Stimulated activated CD8-positive, alpha-beta memory T cell treated with anti-CD3 and anti-CD28 coated beads, Interleukin-4, amount 100 ng/mL, for 24 hours (primary cell): ENCODE results near the gene METTL27.
"Not testable (repeated sequence)": the region's sequence is repeated elsewhere in the genome, so short reads cannot be mapped to it uniquely, and the experiment has no call there.

Source experiments
- DNase-seq: peaks from one replicate; pipeline ENCODE4 v3.0.0-alpha.2; 2020; ENCODE audit warnings: low read depth

Gene METTL27

DNA sequence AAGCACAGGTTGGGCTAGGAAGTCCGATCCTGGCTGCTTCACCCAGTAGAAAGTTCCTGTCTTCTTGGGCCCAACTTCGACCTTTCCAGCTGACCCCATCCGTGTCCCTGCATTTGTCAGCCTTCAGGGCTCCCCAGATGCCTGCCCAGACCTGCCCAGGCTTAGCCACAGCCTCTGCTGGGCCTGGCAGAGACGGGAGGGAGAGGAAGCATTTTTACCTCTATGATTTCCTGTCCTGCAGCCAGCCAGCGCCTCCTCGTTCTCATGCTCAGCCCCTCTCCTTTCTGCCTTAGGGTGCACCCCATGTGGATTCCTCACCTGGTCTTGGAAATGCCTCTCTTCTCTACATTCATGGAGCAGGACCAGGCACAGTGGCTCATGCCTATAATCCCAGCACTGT lies 3.7 kb downstream of the METTL27 start:
- no peak for DNase-seq

DNA sequence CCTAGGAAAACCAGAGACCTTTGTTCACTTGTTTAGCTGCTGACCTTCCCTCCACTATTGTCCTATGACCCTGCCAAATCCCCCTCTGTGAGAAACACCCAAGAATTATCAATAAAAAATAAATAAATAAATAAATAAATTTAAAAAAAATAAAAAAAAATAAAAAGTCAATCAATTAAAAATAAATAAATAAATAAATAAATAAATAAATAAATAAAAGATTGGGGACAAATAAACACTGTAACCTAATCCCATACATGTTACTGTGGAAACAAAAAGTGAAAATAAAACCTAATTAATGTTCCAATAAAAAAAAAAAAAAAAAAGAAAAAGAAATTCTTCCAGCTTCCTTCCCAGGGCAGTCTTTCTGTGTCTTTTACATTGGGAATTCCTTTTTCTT lies 5.1 kb downstream of the METTL27 start:
- DNase-seq = not testable (repeated sequence)

DNA sequence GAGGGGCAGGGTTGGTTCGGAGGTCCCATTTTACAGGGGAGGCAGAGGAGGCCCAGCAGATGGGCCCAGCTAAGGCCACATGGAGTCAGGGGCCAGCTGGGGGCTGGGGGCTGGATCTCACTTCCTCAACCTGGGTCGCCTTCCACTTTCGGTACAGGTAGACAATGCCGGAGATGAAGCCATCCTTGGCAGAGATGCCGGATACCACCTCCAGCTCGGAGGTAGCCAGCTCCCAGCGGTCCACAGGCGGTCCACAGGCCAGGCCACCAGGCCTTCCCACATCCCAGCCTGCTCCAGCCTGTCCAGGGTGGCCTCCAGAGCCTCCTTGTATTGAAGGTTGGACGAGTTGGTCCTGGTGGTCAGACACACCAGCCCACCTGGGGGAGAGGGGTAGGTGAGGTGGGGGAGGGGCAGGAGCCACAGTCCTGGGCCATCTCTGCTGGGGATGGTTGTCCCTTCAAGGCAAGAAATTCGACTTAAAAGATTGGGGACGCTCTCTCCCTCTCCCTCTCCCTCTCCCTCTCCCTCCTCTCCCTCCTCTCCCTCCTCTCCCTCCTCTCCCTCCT lies 7.6 kb downstream of the METTL27 start:
- no peak for DNase-seq

DNA sequence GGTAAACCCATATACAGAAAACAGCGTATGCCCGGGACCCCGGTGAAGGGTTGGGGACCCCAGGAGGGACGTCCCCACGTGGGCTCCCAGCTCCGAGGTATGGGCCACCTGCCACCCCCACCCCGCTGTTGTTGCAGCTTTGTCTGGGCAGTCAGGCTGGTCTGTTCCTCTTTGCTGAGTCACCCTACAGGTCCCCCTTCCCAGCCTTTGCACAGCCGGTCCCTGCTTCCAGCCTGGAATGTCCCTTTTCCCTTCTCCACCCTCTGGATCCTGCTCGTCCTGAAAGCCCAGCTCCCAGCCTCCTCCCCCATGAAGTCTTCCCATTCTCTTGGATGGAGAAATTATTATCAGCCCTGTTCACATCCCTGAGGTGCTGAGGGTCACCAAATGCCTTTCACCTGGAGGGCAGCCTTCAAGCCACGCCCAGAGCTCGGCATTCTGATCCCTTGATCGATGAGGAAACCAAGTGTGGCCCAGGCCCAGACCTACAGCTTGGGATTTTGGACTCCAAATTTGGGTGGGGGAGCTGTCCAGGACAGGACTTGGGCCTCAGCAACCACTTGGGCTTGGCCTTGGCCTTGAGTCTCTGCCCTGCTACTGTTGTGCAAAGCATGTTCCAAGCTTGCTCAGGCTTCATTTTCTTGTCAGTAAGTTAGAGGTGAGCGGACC lies 8.9 kb downstream of the METTL27 start:
- DNase-seq = no peak

DNA sequence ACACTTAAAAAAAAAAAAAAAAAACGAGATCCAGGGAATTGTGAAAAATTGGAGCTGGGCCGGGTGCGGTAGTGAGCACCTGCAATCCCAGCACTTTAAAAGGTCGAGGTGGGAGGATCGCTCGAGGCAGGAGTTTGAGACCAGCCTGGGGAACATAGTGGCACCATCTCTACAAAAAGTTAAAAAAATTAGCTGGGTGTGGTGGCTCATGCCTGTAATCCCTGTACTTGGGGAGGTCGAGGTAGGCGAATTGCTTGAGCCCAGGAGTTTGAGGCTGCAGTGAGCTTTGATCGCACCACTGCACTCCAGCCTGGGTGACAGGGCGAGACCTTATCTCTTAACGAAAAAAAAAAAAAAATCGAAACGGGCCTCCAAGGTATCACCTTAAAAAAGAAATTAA lies 9.5 kb downstream of the METTL27 start:
- DNase-seq = no peak

DNA sequence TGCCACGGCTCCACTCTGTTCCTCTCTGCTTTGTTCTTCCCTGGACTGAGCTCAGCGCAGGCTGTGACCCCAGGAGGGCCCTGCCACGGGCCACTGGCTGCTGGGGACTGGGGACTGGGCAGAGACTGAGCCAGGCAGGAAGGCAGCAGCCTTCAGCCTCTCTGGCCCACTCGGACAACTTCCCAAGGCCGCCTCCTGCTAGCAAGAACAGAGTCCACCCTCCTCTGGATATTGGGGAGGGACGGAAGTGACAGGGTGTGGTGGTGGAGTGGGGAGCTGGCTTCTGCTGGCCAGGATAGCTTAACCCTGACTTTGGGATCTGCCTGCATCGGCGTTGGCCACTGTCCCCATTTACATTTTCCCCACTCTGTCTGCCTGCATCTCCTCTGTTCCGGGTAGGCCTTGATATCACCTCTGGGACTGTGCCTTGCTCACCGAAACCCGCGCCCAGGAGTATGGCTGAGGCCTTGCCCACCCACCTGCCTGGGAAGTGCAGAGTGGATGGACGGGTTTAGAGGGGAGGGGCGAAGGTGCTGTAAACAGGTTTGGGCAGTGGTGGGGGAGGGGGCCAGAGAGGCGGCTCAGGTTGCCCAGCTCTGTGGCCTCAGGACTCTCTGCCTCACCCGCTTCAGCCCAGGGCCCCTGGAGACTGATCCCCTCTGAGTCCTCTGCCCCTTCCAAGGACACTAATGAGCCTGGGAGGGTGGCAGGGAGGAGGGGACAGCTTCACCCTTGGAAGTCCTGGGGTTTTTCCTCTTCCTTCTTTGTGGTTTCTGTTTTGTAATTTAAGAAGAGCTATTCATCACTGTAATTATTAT lies 10.3 kb downstream of the METTL27 start:
- DNase-seq = no peak

DNA sequence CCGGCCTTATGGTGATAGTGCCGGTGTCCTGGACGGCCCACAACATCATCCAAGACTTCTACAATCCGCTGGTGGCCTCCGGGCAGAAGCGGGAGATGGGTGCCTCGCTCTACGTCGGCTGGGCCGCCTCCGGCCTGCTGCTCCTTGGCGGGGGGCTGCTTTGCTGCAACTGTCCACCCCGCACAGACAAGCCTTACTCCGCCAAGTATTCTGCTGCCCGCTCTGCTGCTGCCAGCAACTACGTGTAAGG lies 10.8 kb downstream of the METTL27 start:
- no peak for DNase-seq

DNA sequence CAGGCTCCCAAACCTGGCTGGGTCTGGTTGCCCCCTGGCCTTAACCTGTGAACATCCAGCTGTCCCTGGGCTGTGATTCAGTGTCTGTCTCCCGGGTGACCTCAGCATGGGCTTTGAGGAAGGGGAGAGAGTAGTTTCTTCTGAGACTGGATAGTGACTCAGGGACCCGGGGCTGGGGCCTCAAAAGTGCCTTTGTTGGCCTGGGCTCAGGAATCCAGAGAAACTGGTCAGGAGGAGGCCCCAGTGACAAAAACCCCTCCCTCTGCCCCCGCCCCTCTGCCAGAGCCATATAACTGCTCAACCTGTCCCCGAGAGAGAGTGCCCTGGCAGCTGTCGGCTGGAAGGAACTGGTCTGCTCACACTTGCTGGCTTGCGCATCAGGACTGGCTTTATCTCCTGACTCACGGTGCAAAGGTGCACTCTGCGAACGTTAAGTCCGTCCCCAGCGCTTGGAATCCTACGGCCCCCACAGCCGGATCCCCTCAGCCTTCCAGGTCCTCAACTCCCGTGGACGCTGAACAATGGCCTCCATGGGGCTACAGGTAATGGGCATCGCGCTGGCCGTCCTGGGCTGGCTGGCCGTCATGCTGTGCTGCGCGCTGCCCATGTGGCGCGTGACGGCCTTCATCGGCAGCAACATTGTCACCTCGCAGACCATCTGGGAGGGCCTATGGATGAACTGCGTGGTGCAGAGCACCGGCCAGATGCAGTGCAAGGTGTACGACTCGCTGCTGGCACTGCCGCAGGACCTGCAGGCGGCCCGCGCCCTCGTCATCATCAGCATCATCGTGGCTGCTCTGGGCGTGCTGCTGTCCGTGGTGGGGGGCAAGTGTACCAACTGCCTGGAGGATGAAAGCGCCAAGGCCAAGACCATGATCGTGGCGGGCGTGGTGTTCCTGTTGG lies 11.4 kb downstream of the METTL27 start, which contains the start of gene CLDN4:
Gene CLDN4 (plus strand): TSS at position 316 of the 903 bp plus-strand sequence. CDS start 206 bp downstream, at position 522.
- no peak for DNase-seq

DNA sequence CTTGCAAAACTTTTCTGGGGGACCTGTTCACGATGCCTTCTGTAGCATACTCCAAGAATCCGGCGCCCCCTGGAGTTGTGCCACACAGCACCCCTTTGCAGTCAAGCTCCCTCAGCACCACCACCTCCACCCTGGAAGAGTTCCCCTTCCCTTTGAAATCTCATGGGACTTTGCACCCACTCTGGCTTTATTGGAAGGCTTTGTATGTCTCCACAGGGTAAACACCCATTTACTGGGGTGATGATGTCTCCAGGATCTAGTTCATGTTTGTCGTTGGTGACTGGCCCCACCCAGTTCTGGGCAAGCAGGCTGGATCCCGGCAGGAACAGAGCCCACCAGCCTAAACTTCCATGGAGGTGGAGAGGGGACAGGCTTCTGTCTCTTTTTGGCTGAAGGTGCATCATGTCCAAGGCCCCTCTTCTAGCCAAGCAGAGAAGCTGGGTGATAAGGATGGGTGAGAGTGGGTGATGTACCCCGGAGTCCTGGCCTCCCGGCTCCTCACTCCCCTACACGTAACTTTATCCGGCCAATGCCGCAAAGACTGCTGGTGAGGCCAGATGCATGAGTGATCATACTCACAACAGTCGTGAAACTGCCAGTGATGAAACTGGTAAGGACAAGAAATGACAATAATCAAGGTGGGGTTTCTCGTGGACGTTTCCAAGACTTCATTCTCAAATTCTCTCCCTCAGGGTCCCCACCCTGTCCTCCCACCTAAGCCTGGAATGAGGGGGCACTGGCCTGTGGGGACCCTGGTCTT lies 12.2 kb downstream of the METTL27 start:
- DNase-seq = no peak

DNA sequence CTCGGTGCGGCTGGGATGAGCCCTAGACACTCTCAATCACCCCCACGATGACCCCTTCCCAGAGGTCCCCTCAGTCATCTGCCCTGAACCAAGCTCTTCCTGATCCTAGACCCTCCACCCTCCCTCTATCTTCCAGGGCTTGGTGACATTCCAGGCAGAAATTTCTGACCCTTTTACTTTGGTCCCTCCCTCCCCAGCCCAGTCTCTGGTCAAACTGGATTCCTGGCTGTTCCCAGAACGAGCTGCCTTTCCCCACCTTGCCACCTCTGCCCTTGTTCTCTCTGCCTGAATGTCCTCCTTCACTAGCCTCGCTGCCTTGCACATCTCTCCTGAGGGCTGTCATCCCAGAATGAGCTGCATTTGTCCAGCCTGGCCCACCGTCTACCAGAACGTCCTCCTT lies 12.8 kb downstream of the METTL27 start:
- no peak for DNase-seq

DNA sequence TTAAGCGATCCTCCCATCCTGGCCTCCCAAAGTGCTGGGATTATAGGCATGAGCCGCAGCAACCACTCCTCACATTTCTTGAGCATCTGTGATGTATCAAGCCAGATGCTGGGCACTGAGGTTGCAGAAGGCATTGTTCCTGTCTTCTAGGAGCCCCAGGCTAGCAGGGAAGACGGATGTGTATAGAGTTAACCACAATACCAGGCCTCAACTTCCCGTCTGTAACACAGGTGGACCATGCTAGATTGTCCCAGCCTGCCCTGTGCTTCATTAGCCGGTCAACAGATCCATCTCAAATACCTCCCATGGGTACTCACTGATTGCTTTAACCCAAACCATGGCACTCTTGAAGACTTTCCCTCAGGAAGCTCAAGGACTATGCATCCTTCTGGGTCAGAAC lies 13.3 kb downstream of the METTL27 start:
- no peak for DNase-seq

DNA sequence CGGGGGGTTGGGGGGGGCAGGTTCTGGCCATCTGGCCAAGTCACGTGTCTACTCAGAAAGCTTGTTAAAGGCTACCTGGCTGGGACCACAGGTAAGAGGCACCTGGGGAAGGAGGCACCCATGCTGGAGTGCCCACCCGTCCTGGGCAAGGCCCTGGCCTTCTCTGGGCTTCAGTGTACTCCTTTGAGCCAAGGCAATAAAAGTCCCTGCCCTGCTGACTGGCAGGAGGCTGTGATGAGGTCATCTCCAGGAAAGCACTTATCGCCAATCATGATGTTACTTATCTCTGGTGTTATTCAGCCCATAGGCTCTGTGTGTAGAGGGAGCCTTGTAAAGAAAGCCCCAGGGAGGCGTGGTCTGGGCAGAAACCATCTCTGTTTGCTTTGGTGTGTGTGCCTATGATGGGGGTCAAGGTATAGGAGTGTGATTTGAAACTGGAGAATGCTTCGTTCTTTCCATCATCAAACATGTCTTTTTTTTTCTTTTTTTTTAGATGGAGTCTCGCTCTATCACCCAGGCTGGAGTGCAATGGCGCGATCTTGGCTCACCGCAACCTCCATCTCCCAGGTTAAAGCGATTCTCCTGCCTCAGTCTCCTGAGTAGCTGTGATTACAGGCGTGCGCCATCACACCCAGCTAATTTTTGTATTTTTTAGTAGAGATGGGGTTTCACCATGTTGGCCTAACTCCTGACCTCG lies 14.1 kb downstream of the METTL27 start:
- DNase-seq = no peak

DNA sequence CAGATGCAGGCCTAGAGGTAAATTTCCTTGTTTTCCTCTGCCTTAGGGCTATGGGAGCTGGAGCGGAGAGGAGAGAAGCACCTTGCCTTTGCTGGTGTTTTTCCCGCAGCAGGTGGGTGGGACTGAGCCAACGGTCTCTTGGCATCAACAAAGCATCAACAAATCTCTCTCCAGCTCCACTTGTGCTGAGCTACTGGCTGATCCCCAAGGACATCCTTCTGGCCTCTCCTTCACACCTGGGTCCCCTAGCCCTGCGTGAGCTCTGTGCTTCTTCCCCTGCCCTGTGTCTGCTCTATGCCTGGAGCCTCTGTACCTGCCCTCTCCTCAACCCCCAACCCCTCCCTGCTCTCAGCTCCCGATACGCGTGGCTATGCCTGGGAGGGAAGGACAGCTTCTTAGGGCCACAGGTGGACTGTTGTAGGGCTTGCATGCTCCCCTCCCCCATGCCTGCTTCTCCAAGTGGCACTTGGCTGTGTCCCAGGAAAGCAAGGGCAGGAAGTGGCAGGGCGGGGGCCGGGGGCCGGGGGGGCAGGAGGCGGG lies 14.7 kb downstream of the METTL27 start:
- no peak for DNase-seq

DNA sequence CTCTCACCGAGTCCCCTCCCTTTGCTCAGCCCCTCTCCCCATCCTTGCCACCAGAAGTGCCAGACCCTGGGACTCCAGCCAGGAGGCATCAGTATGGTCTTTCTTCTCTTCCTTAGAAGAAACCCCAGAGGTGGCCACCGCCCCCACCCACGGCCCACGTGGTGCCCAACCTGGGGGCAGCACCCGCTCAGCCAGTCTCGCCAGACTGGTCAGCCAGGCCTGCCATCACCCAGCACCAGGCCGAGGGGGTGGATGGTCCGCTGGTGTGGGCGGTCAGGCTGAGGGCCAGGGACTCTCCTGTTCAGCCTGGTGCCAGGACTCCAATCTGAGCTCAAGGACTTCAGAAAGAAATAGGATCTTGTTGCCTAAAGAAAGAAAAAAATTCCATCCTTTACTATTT lies 17.3 kb downstream of the METTL27 start:
- no peak for DNase-seq

DNA sequence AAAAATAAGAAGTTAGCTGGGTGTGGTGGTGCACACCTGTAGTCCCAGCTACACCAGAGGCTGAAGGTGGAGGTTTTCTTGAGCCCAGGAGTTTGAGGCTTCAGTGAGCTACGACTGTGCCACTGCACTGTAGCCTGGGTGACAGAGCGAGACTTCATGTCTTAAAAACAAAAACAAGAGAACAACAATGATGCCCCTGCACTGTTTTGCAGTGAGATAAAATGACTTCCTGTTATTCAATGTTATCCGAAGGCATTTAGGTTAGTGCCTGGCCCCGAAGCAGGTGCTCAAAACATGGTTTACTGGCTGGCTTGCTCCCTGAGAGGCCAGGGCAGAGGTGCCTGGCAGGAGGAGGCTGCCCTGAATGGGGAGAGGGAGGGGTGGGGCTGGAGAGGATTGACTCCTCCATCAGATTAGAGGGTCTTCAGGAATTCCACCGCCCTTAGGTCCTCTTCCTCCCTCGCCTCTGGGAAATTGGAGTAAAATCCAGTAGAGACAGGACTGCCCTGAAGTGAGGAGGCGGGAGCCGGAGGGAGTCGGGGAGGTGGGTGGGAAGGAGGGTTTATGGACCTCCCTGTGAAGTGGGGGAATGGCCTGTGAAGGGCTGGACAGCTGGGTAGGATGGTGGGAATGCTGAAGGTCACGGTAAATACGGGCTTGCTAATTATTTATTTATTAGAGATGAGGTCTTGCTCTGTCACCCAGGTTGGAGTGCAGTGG lies 18.3 kb downstream of the METTL27 start:
- no peak for DNase-seq

DNA sequence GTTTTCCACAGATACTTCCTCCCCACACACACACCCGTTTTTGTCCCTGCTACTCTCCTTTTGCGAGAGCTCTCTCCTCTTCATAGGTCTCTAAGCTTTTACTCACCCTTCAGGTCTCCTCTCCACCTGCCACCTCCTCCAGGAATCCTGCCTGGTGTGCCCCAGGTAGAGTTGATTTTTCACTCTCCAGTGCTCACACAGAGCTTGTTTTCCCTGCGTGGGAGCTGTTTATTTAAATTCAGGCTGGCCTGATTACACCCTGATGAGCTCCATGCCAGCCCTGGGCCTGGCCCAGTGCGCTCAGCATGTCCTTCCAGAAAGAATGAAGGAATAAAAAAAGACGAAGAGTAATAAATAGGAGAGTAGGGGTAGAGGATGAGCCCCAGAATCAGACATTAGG lies 19.1 kb downstream of the METTL27 start:
- DNase-seq = no peak

DNA sequence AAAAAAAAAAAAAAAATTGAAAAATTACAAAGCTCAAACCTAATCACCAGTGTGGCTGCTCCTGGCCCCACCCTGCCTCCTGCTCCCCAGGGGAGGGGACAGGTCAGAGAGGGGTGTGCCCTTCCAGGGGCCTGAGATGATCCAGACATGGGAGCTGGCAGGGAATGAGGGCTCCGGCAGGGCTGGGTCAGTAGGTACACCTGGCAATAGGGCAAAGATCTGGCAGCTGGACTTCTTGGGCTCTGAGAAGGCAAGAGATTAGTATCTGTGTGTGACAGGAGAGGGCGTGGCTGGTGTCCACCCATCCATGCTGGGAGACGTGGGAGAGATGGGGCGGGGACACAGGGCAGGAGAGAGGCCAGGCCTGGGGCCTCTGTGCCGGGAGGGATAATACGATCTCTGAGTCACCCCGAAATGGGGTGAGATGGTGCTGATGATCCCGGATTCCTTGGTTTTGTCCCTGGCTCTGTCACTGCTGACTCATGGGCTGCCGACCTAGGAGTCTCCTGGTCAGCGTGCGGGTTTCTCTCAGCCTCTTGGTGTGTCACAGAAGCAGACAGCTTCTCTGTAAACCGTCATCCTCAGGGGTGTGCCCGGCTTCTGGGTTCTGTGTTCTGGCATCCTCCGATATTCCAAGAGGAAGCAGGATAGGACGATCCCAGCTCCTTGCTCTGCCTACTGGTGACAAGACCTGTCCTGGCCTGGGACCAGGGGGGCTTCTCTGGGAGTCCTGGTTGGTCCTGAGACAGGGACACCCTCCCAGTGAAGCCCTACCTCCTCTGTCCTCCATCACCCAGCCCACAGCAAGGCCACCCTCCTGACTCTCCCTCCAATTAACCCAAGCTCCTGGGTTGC lies 19.8 kb downstream of the METTL27 start:
- DNase-seq = no peak

DNA sequence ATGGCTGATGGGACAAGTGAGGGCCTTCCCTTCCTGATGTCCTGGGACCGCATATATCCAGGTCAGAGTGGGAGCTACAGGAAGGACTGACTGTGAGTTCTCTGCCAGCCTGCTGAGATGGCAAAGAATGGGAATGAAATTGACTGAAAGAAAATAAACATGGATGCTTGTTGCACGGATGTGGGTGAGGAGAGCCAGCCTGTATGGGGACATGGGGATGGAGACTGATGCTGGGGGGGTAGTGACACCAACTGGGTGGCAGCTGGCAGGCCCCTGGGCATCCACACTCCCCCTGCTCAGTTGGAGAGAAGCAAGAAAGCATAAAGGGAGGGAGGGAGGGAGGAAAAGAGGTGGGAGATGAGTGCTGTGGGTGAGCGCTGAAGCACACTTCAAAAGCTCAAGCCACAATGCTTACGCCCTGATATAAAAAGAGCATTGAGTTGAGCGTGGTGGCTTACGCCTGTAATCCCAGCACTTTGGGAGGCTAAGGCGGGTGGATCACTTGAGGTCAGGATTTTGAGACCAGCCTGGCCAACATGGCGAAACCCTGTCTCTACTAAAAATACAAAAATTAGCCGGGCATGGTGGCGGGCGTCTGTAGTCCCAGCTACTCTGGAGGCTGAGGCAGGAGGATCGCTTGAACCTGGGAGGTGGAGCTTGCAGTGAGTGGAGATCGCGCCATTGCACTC lies 20.6 kb downstream of the METTL27 start:
- not testable (repeated sequence) for DNase-seq

DNA sequence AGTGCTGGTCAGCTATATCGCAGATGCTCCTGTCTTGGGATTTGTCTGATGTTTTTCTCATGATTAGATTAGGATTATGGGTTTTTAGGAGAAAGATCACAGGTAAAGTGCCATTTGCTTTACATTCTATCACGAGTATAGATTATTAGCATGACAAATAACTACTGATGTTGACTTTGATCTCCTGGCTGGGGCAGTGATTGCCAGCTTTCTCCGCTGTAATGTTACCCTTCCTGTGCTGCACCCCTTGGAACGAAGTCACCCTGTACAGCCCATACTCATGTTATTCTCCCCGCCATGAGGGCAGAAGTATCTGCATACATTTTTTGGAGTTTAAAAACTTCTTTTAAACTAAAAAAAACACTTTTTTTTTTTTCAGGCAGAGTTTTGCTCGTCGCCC lies 22.3 kb downstream of the METTL27 start:
- no peak for DNase-seq
